SK-N-SH (cell line): ENCODE data around the gene WIZ. TPM values are rescaled to one million over a fixed set of nuclear protein-coding genes. Genes with fewer than 3 reads are reported as not detected.

Experiments used
- CTCF ChIA-PET: fragments of 300-600, 350-600 bp; formaldehyde crosslinking; extraction: SDS; loops from one replicate; lab custom pipeline; 2021; lab: Yijun Ruan, JAX
- POLR2A ChIA-PET: fragments of 350-600 bp; sonication (Branson Sonifier 250); formaldehyde crosslinking; extraction: SDS; loops from one replicate; lab custom pipeline; 2020; ENCODE audit warnings: antibody characterized with exemption, inconsistent platforms; lab: Yijun Ruan, JAX
- DNase-seq: peaks from one replicate; pipeline ENCODE4 v3.0.0; 2012
- H2AFZ ChIP-seq: fragments of 200-600 bp; sonication (generic); 2 replicates; pipeline ENCODE4 v1.8.1; 2016; ENCODE audit warnings: antibody characterized with exemption, mild to moderate bottlenecking, low read depth
- H3F3A ChIP-seq: fragments of 200-600 bp; sonication (generic); replicated peaks from 2 replicates; pipeline ENCODE3; 2016; ENCODE audit warnings: antibody characterized with exemption, mild to moderate bottlenecking; ENCODE audit not compliant: insufficient read depth
- H3K27ac ChIP-seq, 2 experiments: fragments of 200-500 bp in 1 of 2; fragments of 200-600 bp in 1 of 2; sonication (Bioruptor generic) in 1 of 2; sonication (generic), shearing (Covaris generic) in 1 of 2; 2 replicates each; pipeline versions ENCODE4 v1.5.1 to v1.6.1; 2014 to 2016; ENCODE audit warnings: low read depth in 2 of 2, inconsistent platforms in 1 of 2, low read length in 1 of 2, mild to moderate bottlenecking in 1 of 2, mixed read lengths in 1 of 2
- H3K27me3 ChIP-seq: fragments of 200-600 bp; sonication (generic), shearing (Covaris generic); 2 replicates; pipeline ENCODE4 v1.6.1; 2016; ENCODE audit warnings: mixed run types; ENCODE audit not compliant: insufficient read depth
- H3K36me3 ChIP-seq, 2 experiments: fragments of 200-500 bp in 1 of 2; fragments of 200-600 bp in 1 of 2; sonication (Bioruptor generic) in 1 of 2; sonication (generic) in 1 of 2; replicated peaks in 1 of 2; 2 replicates each; pipeline versions ENCODE3 to v1.5.1; 2014 to 2016; ENCODE audit warnings: low read length in 1 of 2, mild to moderate bottlenecking in 1 of 2; ENCODE audit not compliant: insufficient read depth in 2 of 2, control insufficient read depth in 1 of 2
- H3K4me1 ChIP-seq, 2 experiments: fragments of 200-500 bp in 1 of 2; fragments of 200-600 bp in 1 of 2; sonication (Bioruptor generic) in 1 of 2; sonication (generic), shearing (Covaris generic) in 1 of 2; 2 replicates each; pipeline versions ENCODE4 v1.5.1 to v1.6.1; 2014 to 2016; ENCODE audit warnings: low read depth in 1 of 2, low read length in 1 of 2, mixed run types in 1 of 2; ENCODE audit not compliant: insufficient read depth in 2 of 2, control insufficient read depth in 1 of 2
- H3K4me2 ChIP-seq: fragments of 200-600 bp; sonication (generic), shearing (Covaris generic); 2 replicates; pipeline ENCODE4 v1.6.1; 2017; ENCODE audit warnings: mixed run types
- H3K4me3 ChIP-seq, 2 experiments: fragments of 200-500 bp in 1 of 2; fragments of 200-600 bp in 1 of 2; sonication (Bioruptor generic) in 1 of 2; sonication (generic), shearing (Covaris generic) in 1 of 2; 2 replicates each; pipeline versions ENCODE4 v1.5.1 to v1.8.1; 2014 to 2016; ENCODE audit warnings: low read depth in 2 of 2, inconsistent platforms in 1 of 2, low read length in 1 of 2, mild to moderate bottlenecking in 1 of 2, mixed read lengths in 1 of 2, moderate library complexity in 1 of 2
- H3K79me2 ChIP-seq: fragments of 200-600 bp; sonication (generic); 2 replicates; pipeline ENCODE4 v1.8.1; 2017; ENCODE audit warnings: mild to moderate bottlenecking; ENCODE audit not compliant: insufficient read depth
- H3K9ac ChIP-seq: fragments of 200-600 bp; sonication (generic); 2 replicates; pipeline ENCODE4 v1.6.1; 2017; ENCODE audit warnings: mixed run types
- H3K9me2 ChIP-seq: fragments of 200-600 bp; sonication (generic); 2 replicates; pipeline ENCODE4 v1.6.1; 2017; ENCODE audit warnings: mixed run types
- H3K9me3 ChIP-seq: fragments of 200-600 bp; sonication (generic); 2 replicates; pipeline ENCODE4 v1.6.1; 2017; ENCODE audit warnings: mixed run types, mild to moderate bottlenecking, moderate library complexity
- H4K20me1 ChIP-seq: fragments of 200-600 bp; sonication (generic); 2 replicates; pipeline ENCODE4 v1.6.1; 2017; ENCODE audit warnings: mild to moderate bottlenecking, mixed run types; ENCODE audit not compliant: insufficient read depth
- CHD2 ChIP-seq: fragments of 150-350 bp; IDR thresholded peaks from 2 replicates; pipeline ENCODE4 v1.6.1; 2018; ENCODE audit warnings: low read length; ENCODE audit not compliant: partially characterized antibody
- ELF1 ChIP-seq: IDR thresholded peaks from 2 replicates; pipeline ENCODE4 v1.4.0; 2012
- FOXJ3 ChIP-seq: sonication (generic); formaldehyde crosslinking; IDR thresholded peaks from 2 replicates; pipeline ENCODE4 v1.5.1; 2020; ENCODE audit warnings: mild to moderate bottlenecking, missing genetic modification reagents
- GATA2 ChIP-seq: sonication (generic); formaldehyde crosslinking; IDR thresholded peaks from 2 replicates; pipeline ENCODE4 v1.5.0; 2020; ENCODE audit warnings: mild to moderate bottlenecking, missing genetic modification reagents
- MXI1 ChIP-seq: IDR thresholded peaks from 2 replicates; pipeline ENCODE4 v1.6.1; 2012; ENCODE audit warnings: mild to moderate bottlenecking, low read depth, low read length, improper control_type of control experiment
- NFIC ChIP-seq: IDR thresholded peaks from 2 replicates; pipeline ENCODE4 v1.4.0; 2012; ENCODE audit warnings: borderline replicate concordance
- NRF1 ChIP-seq: IDR thresholded peaks from 2 replicates; pipeline ENCODE4 v1.6.1; 2012; ENCODE audit warnings: low read depth, mild to moderate bottlenecking, low read length
- POLR2AphosphoS5 ChIP-seq: IDR thresholded peaks from 2 replicates; pipeline ENCODE4 v1.6.1; 2012; ENCODE audit warnings: low read depth, low read length
- RCOR1 ChIP-seq: fragments of 150-350 bp; IDR thresholded peaks from 2 replicates; pipeline ENCODE4 v1.6.1; 2017; ENCODE audit warnings: antibody characterized with exemption, low read length
- RFX5 ChIP-seq: IDR thresholded peaks from 2 replicates; pipeline ENCODE4 v1.6.1; 2012; ENCODE audit warnings: mild to moderate bottlenecking, improper control_type of control experiment, low read length
- SIN3A ChIP-seq: IDR thresholded peaks from 2 replicates; pipeline ENCODE4 v1.6.1; 2012; ENCODE audit warnings: low read depth, mild to moderate bottlenecking, low read length, moderate library complexity, borderline replicate concordance
- TCF12 ChIP-seq: IDR thresholded peaks from 2 replicates; pipeline ENCODE4 v1.4.0; 2012
- TEAD4 ChIP-seq: IDR thresholded peaks from 2 replicates; pipeline ENCODE4 v1.4.0; 2012; ENCODE audit warnings: mild to moderate bottlenecking, borderline replicate concordance; ENCODE audit not compliant: insufficient read depth
- WGBS: methylation state at CpG from one replicate; pipeline ENCODE4 v1.1.6; 2017; ENCODE audit warnings: low lambda C conversion rate; 5-methylcytosine and 5-hydroxymethylcytosine counted together
- polyA plus RNA-seq, 3 experiments: library from polyadenylated mRNA; depleted of rRNA; stranded (reverse); fragments of >200 nt; gene quantifications; 2 replicates each; pipeline ENCODE4 v1.2.3, GENCODE V29; 2012
- TF ChIP-seq, protein P1 (sequence below): IDR thresholded peaks from 2 replicates; pipeline ENCODE4 v1.4.0; 2012; ENCODE audit warnings: low read depth, borderline replicate concordance
- TF ChIP-seq, protein P2 (sequence below): IDR thresholded peaks from 2 replicates; pipeline ENCODE4; 2012
- TF ChIP-seq, protein P3 (sequence below): fragments of 200-600 bp; sonication (generic); IDR thresholded peaks from 2 replicates; pipeline ENCODE4 v1.6.1; 2017; ENCODE audit warnings: antibody characterized with exemption, mild to moderate bottlenecking, moderate library complexity
- TF ChIP-seq, protein P4 (sequence below): IDR thresholded peaks from 2 replicates; pipeline ENCODE4 v1.6.1; 2012; ENCODE audit warnings: mild to moderate bottlenecking, low read depth, low read length, moderate library complexity
- TF ChIP-seq, protein P5 (sequence below): fragments of 150-350 bp; IDR thresholded peaks from 2 replicates; pipeline ENCODE4 v1.6.1; 2016; ENCODE audit warnings: mild to moderate bottlenecking, low read depth, low read length

WIZ gene
- polyA plus RNA-seq, 1 of the 3 experiments (the other 2 are of a cell fraction): 15.5 TPM

DNA sequence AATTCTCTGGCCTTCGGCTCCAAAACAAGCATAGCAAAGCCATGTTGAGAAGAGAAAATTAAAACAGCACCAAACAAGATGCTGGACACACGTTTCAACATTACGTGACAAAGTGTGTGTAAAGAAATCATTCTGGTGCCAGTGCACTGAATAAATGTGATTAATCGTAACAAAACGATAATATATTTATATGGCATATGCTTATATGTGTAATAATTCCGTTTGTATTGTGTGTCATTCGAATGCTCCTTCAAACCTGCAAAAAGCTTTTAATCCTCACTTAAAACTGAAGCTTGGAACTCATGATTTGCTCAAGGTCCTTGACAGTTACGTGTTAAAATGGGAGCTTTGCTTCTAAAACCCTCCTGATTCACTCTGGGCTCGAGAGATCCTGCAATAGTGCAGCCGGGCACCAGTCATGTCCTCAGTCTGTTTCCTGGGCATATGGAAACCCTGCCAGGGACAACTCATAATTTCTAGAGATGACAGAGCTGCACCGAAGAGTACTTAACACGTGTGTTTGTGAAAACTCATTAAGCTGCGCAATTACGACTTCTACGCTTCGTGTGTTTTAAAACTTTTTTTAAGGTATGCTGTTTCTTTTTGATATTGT lies 30.2 kb downstream of the WIZ start (continued):
- TF ChIP-seq, protein P1, sequence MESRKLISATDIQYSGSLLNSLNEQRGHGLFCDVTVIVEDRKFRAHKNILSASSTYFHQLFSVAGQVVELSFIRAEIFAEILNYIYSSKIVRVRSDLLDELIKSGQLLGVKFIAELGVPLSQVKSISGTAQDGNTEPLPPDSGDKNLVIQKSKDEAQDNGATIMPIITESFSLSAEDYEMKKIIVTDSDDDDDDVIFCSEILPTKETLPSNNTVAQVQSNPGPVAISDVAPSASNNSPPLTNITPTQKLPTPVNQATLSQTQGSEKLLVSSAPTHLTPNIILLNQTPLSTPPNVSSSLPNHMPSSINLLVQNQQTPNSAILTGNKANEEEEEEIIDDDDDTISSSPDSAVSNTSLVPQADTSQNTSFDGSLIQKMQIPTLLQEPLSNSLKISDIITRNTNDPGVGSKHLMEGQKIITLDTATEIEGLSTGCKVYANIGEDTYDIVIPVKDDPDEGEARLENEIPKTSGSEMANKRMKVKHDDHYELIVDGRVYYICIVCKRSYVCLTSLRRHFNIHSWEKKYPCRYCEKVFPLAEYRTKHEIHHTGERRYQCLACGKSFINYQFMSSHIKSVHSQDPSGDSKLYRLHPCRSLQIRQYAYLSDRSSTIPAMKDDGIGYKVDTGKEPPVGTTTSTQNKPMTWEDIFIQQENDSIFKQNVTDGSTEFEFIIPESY: no peak

DNA sequence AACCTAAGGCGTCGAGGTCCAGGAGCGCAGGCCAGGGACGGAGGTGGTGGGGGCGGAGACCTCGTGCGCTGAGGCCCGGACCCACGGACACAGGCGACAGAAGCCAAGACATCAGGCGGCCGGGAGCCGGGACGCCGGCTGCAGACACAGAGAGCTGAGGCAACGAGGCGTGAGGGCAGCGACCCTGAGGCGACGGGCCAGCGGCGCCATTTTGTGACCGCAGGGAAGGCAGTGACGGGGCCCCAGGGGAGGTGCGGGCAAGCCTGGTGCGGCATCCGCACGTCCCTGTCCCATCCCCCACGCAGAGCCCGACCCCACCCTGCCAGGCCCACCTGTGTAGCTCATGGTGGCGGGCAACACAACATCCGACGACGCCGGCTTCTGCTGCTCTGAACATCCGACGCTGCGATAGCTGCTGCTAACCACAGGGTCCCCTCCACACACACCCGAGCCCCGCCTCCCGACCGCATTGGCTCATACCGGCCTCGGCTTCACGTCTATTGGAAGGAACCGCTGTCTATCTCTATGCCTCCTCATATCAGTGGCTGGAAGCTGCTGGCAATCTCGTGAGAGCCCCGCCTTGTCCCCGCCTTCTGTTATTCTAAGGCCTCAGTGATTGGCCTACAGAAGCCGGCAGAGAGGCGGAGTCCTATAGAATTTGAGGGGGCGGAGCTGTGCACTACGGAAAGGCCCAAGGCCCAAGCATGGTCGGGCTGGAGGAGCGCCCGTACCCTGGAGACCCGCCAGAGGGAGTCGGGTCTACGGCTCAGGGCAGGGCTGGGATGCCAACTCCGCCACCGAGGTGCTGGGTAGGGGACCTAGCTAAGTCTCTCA lies 31.0 kb downstream of the WIZ start, which contains the start of gene AKAP8L:
Gene AKAP8L (minus strand): TSS at position 410 of the 834 bp plus-strand sequence. CDS start 65 bp downstream, at position 345.
- H3K27me3 ChIP-seq: no peaks in the 10 kb centered on the region
- CTCF ChIA-PET: interaction anchor here (0.8 to 3.1 kb wide), 24 partner anchors 11 to 294 kb away, joined by 3 to 19 read pairs (median 4); partner anchors contain the start of gene AKAP8
- peak within 1 kb of the TSS; percentile 93 to 94 for H3K4me3 ChIP-seq
- no peaks in the 10 kb centered on the region for H3K9me3 ChIP-seq
- H3F3A ChIP-seq: peaks cover 10% of the 10 kb centered on the region
- H3K9ac ChIP-seq: peak within 1 kb of the TSS; percentile 87
- peaks cover 39% of the 10 kb centered on the region for H4K20me1 ChIP-seq
- POLR2A ChIA-PET: interaction anchor here (0.6 to 2.2 kb wide), 12 partner anchors 8 to 412 kb away, joined by 3 to 15 read pairs (median 5); partner anchors contain the start of gene AKAP8
- peaks cover 50% of the 10 kb centered on the region for H3K79me2 ChIP-seq
- WGBS: 2% methylated on average over 38 of the region's 61 CpGs
- peaks cover 22 to 36% of the 10 kb centered on the region in 2 experiments for H3K36me3 ChIP-seq
- peaks cover 10 to 42% of the 10 kb centered on the region in 2 experiments; a peak in 3 of 4 replicates for H3K4me1 ChIP-seq
- peak; percentile 97 for DNase-seq
- H3K4me2 ChIP-seq: peak within 1 kb of the TSS; percentile 89
- peak within 1 kb of the TSS; percentile 54; the same call in 1 of the 2 replicates for H2AFZ ChIP-seq
- peak within 1 kb of the TSS; percentile 73 to 89 for H3K27ac ChIP-seq
- H3K9me2 ChIP-seq: no peaks in the 10 kb centered on the region
- TF ChIP-seq CHD2: peak; percentile 96
- TF ChIP-seq RFX5: no peak; the same call in 1 of the 2 replicates
- TF ChIP-seq, protein P2, sequence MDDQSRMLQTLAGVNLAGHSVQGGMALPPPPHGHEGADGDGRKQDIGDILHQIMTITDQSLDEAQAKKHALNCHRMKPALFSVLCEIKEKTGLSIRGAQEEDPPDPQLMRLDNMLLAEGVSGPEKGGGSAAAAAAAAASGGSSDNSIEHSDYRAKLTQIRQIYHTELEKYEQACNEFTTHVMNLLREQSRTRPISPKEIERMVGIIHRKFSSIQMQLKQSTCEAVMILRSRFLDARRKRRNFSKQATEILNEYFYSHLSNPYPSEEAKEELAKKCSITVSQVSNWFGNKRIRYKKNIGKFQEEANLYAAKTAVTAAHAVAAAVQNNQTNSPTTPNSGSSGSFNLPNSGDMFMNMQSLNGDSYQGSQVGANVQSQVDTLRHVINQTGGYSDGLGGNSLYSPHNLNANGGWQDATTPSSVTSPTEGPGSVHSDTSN: peak; percentile 100
- no peak for TF ChIP-seq TEAD4
- TF ChIP-seq NRF1: no peak
- TF ChIP-seq, protein P3, sequence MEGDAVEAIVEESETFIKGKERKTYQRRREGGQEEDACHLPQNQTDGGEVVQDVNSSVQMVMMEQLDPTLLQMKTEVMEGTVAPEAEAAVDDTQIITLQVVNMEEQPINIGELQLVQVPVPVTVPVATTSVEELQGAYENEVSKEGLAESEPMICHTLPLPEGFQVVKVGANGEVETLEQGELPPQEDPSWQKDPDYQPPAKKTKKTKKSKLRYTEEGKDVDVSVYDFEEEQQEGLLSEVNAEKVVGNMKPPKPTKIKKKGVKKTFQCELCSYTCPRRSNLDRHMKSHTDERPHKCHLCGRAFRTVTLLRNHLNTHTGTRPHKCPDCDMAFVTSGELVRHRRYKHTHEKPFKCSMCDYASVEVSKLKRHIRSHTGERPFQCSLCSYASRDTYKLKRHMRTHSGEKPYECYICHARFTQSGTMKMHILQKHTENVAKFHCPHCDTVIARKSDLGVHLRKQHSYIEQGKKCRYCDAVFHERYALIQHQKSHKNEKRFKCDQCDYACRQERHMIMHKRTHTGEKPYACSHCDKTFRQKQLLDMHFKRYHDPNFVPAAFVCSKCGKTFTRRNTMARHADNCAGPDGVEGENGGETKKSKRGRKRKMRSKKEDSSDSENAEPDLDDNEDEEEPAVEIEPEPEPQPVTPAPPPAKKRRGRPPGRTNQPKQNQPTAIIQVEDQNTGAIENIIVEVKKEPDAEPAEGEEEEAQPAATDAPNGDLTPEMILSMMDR: peak; percentile 66
- TF ChIP-seq SIN3A: peak; percentile 71; the same call in 1 of the 2 replicates
- peak; percentile 70; the same call in 1 of the 2 replicates for TF ChIP-seq RCOR1
- TF ChIP-seq MXI1: peak; percentile 72; the same call in 1 of the 2 replicates
- TF ChIP-seq NFIC: peak; percentile 49; the same call in 1 of the 2 replicates
- peak; percentile 73 for TF ChIP-seq POLR2AphosphoS5
- TF ChIP-seq GATA2 (CRISPR knock-in tag): no peak
- TF ChIP-seq, protein P4, sequence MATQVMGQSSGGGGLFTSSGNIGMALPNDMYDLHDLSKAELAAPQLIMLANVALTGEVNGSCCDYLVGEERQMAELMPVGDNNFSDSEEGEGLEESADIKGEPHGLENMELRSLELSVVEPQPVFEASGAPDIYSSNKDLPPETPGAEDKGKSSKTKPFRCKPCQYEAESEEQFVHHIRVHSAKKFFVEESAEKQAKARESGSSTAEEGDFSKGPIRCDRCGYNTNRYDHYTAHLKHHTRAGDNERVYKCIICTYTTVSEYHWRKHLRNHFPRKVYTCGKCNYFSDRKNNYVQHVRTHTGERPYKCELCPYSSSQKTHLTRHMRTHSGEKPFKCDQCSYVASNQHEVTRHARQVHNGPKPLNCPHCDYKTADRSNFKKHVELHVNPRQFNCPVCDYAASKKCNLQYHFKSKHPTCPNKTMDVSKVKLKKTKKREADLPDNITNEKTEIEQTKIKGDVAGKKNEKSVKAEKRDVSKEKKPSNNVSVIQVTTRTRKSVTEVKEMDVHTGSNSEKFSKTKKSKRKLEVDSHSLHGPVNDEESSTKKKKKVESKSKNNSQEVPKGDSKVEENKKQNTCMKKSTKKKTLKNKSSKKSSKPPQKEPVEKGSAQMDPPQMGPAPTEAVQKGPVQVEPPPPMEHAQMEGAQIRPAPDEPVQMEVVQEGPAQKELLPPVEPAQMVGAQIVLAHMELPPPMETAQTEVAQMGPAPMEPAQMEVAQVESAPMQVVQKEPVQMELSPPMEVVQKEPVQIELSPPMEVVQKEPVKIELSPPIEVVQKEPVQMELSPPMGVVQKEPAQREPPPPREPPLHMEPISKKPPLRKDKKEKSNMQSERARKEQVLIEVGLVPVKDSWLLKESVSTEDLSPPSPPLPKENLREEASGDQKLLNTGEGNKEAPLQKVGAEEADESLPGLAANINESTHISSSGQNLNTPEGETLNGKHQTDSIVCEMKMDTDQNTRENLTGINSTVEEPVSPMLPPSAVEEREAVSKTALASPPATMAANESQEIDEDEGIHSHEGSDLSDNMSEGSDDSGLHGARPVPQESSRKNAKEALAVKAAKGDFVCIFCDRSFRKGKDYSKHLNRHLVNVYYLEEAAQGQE: 0 out of 2 replicates have a peak, but pooled peaks have one; percentile 15
- no peak for TF ChIP-seq TCF12
- peak; percentile 61; the same call in 1 of the 2 replicates for TF ChIP-seq ELF1
- TF ChIP-seq FOXJ3 (CRISPR knock-in tag): no peak
- TF ChIP-seq, protein P5, sequence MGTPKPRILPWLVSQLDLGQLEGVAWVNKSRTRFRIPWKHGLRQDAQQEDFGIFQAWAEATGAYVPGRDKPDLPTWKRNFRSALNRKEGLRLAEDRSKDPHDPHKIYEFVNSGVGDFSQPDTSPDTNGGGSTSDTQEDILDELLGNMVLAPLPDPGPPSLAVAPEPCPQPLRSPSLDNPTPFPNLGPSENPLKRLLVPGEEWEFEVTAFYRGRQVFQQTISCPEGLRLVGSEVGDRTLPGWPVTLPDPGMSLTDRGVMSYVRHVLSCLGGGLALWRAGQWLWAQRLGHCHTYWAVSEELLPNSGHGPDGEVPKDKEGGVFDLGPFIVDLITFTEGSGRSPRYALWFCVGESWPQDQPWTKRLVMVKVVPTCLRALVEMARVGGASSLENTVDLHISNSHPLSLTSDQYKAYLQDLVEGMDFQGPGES: peak; percentile 98
